GM21825 (cell line): ENCODE results near the gene CRYBG1.

ENCODE experiments used
- ATAC-seq: cut with Tn5 transposase; IDR thresholded peaks from one replicate; pipeline ENCODE4 v1.9.1; 2021; ENCODE audit warnings: mild to moderate bottlenecking, moderate library complexity; ENCODE audit not compliant: unreplicated experiment

CRYBG1 gene

GRCh38 chr6:106421496-106421895 lies 61.0 kb downstream of the CRYBG1 start:
- no peak for ATAC-seq

GRCh38 chr6:106422534-106422933 lies 62.0 kb downstream of the CRYBG1 start:
- ATAC-seq, result no peak

- no peak for ATAC-seq
These were observed 64.9 kb downstream of the CRYBG1 start for GRCh38 chr6:106425382-106425781.

- ATAC-seq, result no peak
These were observed 65.9 kb downstream of the CRYBG1 start for GRCh38 chr6:106426250-106426970.

- no peak for ATAC-seq
These were observed 69.9 kb downstream of the CRYBG1 start for GRCh38 chr6:106430466-106430865.

GRCh38 chr6:106431405-106431804 lies 70.9 kb downstream of the CRYBG1 start:
- ATAC-seq, result no peak

GRCh38 chr6:106431972-106432371 lies 71.5 kb downstream of the CRYBG1 start:
- ATAC-seq, result no peak

- no peak for ATAC-seq
These were observed 74.0 kb downstream of the CRYBG1 start for GRCh38 chr6:106434530-106434929.

- ATAC-seq, result no peak
These were observed 78.9 kb downstream of the CRYBG1 start for GRCh38 chr6:106439459-106439858.

- no peak for ATAC-seq
These were observed 80.0 kb downstream of the CRYBG1 start for GRCh38 chr6:106440546-106440945.

GRCh38 chr6:106442395-106442794 lies 81.9 kb downstream of the CRYBG1 start:
- no peak for ATAC-seq

GRCh38 chr6:106444777-106445507 lies 84.4 kb downstream of the CRYBG1 start:
- ATAC-seq, result no peak

GRCh38 chr6:106445508-106445878 lies 85.0 kb downstream of the CRYBG1 start:
- no peak for ATAC-seq

- ATAC-seq, result no peak
These were observed 85.9 kb downstream of the CRYBG1 start for GRCh38 chr6:106446287-106446885.

GRCh38 chr6:106446983-106447382 lies 86.5 kb downstream of the CRYBG1 start:
- ATAC-seq, result no peak

- ATAC-seq, result peak; percentile 57
These were observed 87.5 kb downstream of the CRYBG1 start for GRCh38 chr6:106448000-106448426.

- no peak for ATAC-seq
These were observed 90.1 kb downstream of the CRYBG1 start for GRCh38 chr6:106450653-106451052.

- ATAC-seq, result no peak
These were observed 90.9 kb downstream of the CRYBG1 start for GRCh38 chr6:106451439-106451838.

GRCh38 chr6:106452628-106453027 lies 92.1 kb downstream of the CRYBG1 start:
- no peak for ATAC-seq

- no peak for ATAC-seq
These were observed 93.3 kb downstream of the CRYBG1 start for GRCh38 chr6:106453756-106454367.

- no peak for ATAC-seq
These were observed 96.2 kb downstream of the CRYBG1 start for GRCh38 chr6:106456756-106457155.
